IPS-NIHi7 (cell line): ENCODE results near the gene MOGAT3.

Experiments used
- DNase-seq: peaks from one replicate; pipeline ENCODE4 v3.0.0; 2012; ENCODE audit warnings: mixed read lengths; ENCODE audit errors: extremely low spot score

MOGAT3 gene

GRCh38 chr7:101160910-101161309 lies 39.9 kb downstream of the MOGAT3 start:
- DNase-seq: no peak

DNA sequence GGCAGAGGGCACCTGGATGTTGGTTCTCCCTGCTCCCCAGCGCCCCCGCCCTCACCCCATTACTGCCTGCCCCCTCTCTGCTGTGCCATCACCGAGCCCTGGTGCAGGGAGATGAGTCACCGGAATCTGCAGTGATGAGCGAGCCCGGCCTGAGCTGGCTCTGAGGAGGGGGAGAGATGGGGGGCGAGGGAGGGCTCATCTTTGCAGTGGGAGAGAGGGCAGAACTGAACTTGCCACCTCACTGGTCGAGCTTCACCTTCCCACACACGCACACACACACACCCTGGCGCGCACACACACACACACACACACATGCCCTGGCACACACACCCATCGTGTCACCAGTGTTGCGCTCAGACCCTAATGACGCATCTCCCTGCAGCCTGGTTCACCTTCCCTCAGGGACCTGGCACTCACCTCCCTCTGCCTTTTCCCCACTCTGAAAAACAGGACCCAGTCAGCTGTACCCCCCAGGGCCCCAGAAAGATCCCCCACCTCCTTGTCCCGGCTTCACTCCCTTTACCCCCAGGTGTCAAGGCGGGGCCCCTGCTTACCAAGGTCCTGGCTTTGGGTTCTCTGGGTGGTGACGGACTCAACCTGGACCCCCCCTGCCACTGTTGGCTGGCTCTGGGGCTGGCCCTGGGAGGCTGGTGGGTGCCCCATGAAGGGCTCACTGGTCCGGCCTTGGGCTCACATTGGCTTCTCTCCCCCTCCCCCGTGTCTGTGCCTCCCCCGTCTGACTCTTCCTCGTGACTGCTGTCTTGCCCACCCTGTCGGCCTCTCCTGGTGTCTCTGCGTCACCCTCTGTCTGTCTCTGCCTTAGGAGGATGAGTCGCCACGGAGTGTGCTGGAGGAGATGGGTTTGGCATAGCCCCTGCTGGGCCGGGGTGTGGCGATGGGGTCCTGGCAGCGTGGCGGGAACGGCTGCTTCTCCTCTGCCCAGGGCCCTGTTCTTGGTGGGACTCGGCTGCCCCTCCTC lies 40.9 kb downstream of the MOGAT3 start:
- no peak for DNase-seq

- DNase-seq: no peak
Observed at GRCh38 chr7:101156866-101157589, 43.8 kb downstream of the MOGAT3 start.

- DNase-seq: no peak
Observed at GRCh38 chr7:101156277-101156676, 44.6 kb downstream of the MOGAT3 start.

- DNase-seq: no peak
Observed at GRCh38 chr7:101155303-101155702, 45.5 kb downstream of the MOGAT3 start.

GRCh38 chr7:101154693-101155102 lies 46.1 kb downstream of the MOGAT3 start:
- no peak for DNase-seq

- peak; percentile 96 for DNase-seq
Observed at GRCh38 chr7:101153969-101154692, 46.7 kb downstream of the MOGAT3 start, which contains the start of gene AP1S1. Gene AP1S1 (plus strand): TSS chr7:101154476. CDS start chr7:101154515, 39 bp downstream.

- DNase-seq: no peak
Observed at GRCh38 chr7:101151908-101152651, 48.8 kb downstream of the MOGAT3 start.
